Panc1 (cell line): ENCODE data around the gene RALGPS2. TPM values are rescaled to one million over a fixed set of nuclear protein-coding genes. Genes with fewer than 3 reads are reported as not detected.

Experiments
- ATAC-seq: fragments of 200-7000 bp; cut with Tn5 transposase; 2 replicates; pipeline ENCODE4 v1.9.1; 2020; ENCODE audit warnings: mild to moderate bottlenecking, moderate library complexity
- BruUV-seq: library from RNA; stranded (reverse); fragments of 400-500 nt; replicated peaks from 2 replicates; lab custom pipeline; 2021; lab: Mats Ljungman, UMichigan
- CTCF ChIA-PET: fragments of 300-600 bp; sonication (Branson Sonifier 250); formaldehyde crosslinking; loops from one replicate; lab custom pipeline; 2022; ENCODE audit warnings: antibody characterized with exemption; lab: Charles Lee
- POLR2A ChIA-PET: fragments of 300-600 bp; sonication (Branson Sonifier 250); formaldehyde crosslinking; loops from one replicate; lab custom pipeline; 2022; ENCODE audit warnings: antibody characterized with exemption; lab: Charles Lee
- DNase-seq: peaks from one replicate; pipeline ENCODE4 v3.0.0-alpha.2; 2010; ENCODE audit warnings: low read depth, low spot score
- H3K27ac ChIP-seq: 2 replicates; pipeline ENCODE4 v1.5.1; 2011; ENCODE audit warnings: mild to moderate bottlenecking, low read length, inconsistent platforms
- H3K27me3 ChIP-seq: fragments of 200-500 bp; sonication (Bioruptor generic); 2 replicates; pipeline ENCODE4 v1.6.0; 2014; ENCODE audit warnings: low read length, inconsistent platforms; ENCODE audit not compliant: control insufficient read depth, insufficient read depth
- H3K36me3 ChIP-seq: fragments of 200-500 bp; sonication (Bioruptor generic); 2 replicates; pipeline ENCODE4 v1.5.1; 2014; ENCODE audit warnings: inconsistent platforms, mild to moderate bottlenecking, low read length, moderate library complexity; ENCODE audit not compliant: control insufficient read depth, insufficient read depth
- H3K4me1 ChIP-seq: 2 replicates; pipeline ENCODE4 v1.5.1; 2011; ENCODE audit warnings: inconsistent platforms, mild to moderate bottlenecking, low read length, moderate library complexity; ENCODE audit not compliant: control insufficient read depth, insufficient read depth
- H3K4me3 ChIP-seq, 2 experiments: 2 replicates each; pipeline ENCODE4 v1.5.1; 2011 to 2012; ENCODE audit warnings: low read depth in 2 of 2, low read length in 2 of 2, mild to moderate bottlenecking in 2 of 2, inconsistent platforms in 1 of 2, moderate library complexity in 1 of 2
- H3K9me3 ChIP-seq: fragments of 200-500 bp; sonication (Bioruptor generic); 2 replicates; pipeline ENCODE4 v1.5.1; 2014; ENCODE audit warnings: low read depth, mild to moderate bottlenecking, inconsistent platforms, low read length, moderate library complexity; ENCODE audit not compliant: control insufficient read depth, insufficient read depth
- CTCF ChIP-seq: fragments of 450-650 bp; IDR thresholded peaks from 2 replicates; pipeline ENCODE4 v1.5.1; 2017; ENCODE audit warnings: mild to moderate bottlenecking
- POLR2AphosphoS5 ChIP-seq: IDR thresholded peaks from 2 replicates; pipeline ENCODE4 v1.6.1; 2012; ENCODE audit warnings: mild to moderate bottlenecking, low read depth, low read length, moderate library complexity
- REST ChIP-seq, 2 experiments: IDR thresholded peaks; 2 replicates each; pipeline ENCODE4 v1.6.1; 2011 to 2012; ENCODE audit warnings: low read depth in 2 of 2, control low read depth in 1 of 2, low read length in 1 of 2, mild to moderate bottlenecking in 1 of 2, moderate library complexity in 1 of 2; ENCODE audit not compliant: insufficient read depth in 1 of 2
- SIN3A ChIP-seq: IDR thresholded peaks from 2 replicates; pipeline ENCODE4 v1.6.1; 2012; ENCODE audit warnings: low read depth, mild to moderate bottlenecking, low read length, moderate library complexity, borderline replicate concordance; ENCODE audit not compliant: insufficient read depth
- TCF7L2 ChIP-seq: IDR thresholded peaks from 2 replicates; pipeline ENCODE4 v1.6.1; 2011; ENCODE audit warnings: mild to moderate bottlenecking, low read depth, low read length, inconsistent platforms
- in situ Hi-C: cut with HindIII; loops from 2 replicates; pipeline ENCODE4 v1.10.0; 2016; ENCODE audit warnings: low sequenced_read_pairs, low pct_unique_long_range_greater_than_20kb
- intact Hi-C: fragments of 100-400 bp; cut with micrococcal nuclease; formaldehyde crosslinking; loops from one replicate; pipeline ENCODE4 v1.10.0; 2022; ENCODE audit not compliant: unreplicated experiment
- total RNA-seq: library from RNA; stranded (reverse); gene quantifications from one replicate; pipeline ENCODE4 v1.2.1, GENCODE V29; 2021; ENCODE audit not compliant: unreplicated experiment

RALGPS2 gene
- total RNA-seq, 1 experiment from 2014 or later = 5.4 TPM

GRCh38 chr1:178958491-178958890 lies 233.4 kb downstream of the RALGPS2 start:
- H3K9me3 ChIP-seq = no peaks in the 10 kb centered on the region
- no TSS peak for BruUV-seq
- DNase-seq (no peak), ATAC-seq (no peak)
- H3K27ac ChIP-seq = no peak overlapping the region
- H3K36me3 ChIP-seq = no peaks in the 10 kb centered on the region
- in situ Hi-C loops (no loop called here), intact Hi-C loops (no loop called here)
- H3K27me3 ChIP-seq = no peaks in the 10 kb centered on the region
- H3K4me1 ChIP-seq = no peaks in the 10 kb centered on the region
- ChIA-PET POLR2A (no interaction called here), CTCF (no interaction called here)
- no peak for TF ChIP-seq TCF7L2
- TF ChIP-seq SIN3A = no peak
- no peak for TF ChIP-seq REST (IDR thresholded peaks at IDR 0.05; ENCODE audit: insufficient read depth in 1 of 2, low read depth in 2 of 2, low read length in 1 of 2)
- TF ChIP-seq POLR2AphosphoS5 = no peak
- TF ChIP-seq CTCF = no peak
- H3K4me3 ChIP-seq = no peak overlapping the region

GRCh38 chr1:178959543-178960460 lies 234.8 kb downstream of the RALGPS2 start:
- ATAC-seq (no peak), DNase-seq (no peak)
- Histone ChIP-seq H3K4me3 (no peak overlapping the region), H3K27ac (no peak overlapping the region), H3K9me3 (no peaks in the 10 kb centered on the region), H3K27me3 (no peaks in the 10 kb centered on the region), H3K4me1 (no peaks in the 10 kb centered on the region), H3K36me3 (no peaks in the 10 kb centered on the region)
- CTCF ChIA-PET = no interaction called here
- intact Hi-C loops = no loop called here
- TF ChIP-seq SIN3A (no peak), TCF7L2 (no peak), CTCF (no peak), POLR2AphosphoS5 (no peak), REST (IDR thresholded peaks at IDR 0.05; ENCODE audit: insufficient read depth in 1 of 2, low read depth in 2 of 2, low read length in 1 of 2) (no peak)
- in situ Hi-C loops = no loop called here
- POLR2A ChIA-PET = no interaction called here
- no TSS peak for BruUV-seq
